SK-N-SH (cell line): ENCODE results near the gene LARGE1. TPM values are rescaled to one million over a fixed set of nuclear protein-coding genes. Genes with fewer than 3 reads are reported as not detected.

Experiments
- CTCF ChIA-PET: fragments of 300-600, 350-600 bp; formaldehyde crosslinking; extraction: SDS; loops from one replicate; lab custom pipeline; 2021; lab: Yijun Ruan, JAX
- POLR2A ChIA-PET: fragments of 350-600 bp; sonication (Branson Sonifier 250); formaldehyde crosslinking; extraction: SDS; loops from one replicate; lab custom pipeline; 2020; ENCODE audit warnings: antibody characterized with exemption, inconsistent platforms; lab: Yijun Ruan, JAX
- DNase-seq: peaks from one replicate; pipeline ENCODE4 v3.0.0; 2012
- H2AFZ ChIP-seq: fragments of 200-600 bp; sonication (generic); 2 replicates; pipeline ENCODE4 v1.8.1; 2016; ENCODE audit warnings: antibody characterized with exemption, mild to moderate bottlenecking, low read depth
- H3F3A ChIP-seq: fragments of 200-600 bp; sonication (generic); replicated peaks from 2 replicates; pipeline ENCODE3; 2016; ENCODE audit warnings: antibody characterized with exemption, mild to moderate bottlenecking; ENCODE audit not compliant: insufficient read depth
- H3K27ac ChIP-seq, 2 experiments: fragments of 200-500 bp in 1 of 2; fragments of 200-600 bp in 1 of 2; sonication (Bioruptor generic) in 1 of 2; sonication (generic), shearing (Covaris generic) in 1 of 2; 2 replicates each; pipeline versions ENCODE4 v1.5.1 to v1.6.1; 2014 to 2016; ENCODE audit warnings: low read depth in 2 of 2, inconsistent platforms in 1 of 2, low read length in 1 of 2, mild to moderate bottlenecking in 1 of 2, mixed read lengths in 1 of 2
- H3K27me3 ChIP-seq: fragments of 200-600 bp; sonication (generic), shearing (Covaris generic); 2 replicates; pipeline ENCODE4 v1.6.1; 2016; ENCODE audit warnings: mixed run types; ENCODE audit not compliant: insufficient read depth
- H3K36me3 ChIP-seq, 2 experiments: fragments of 200-500 bp in 1 of 2; fragments of 200-600 bp in 1 of 2; sonication (Bioruptor generic) in 1 of 2; sonication (generic) in 1 of 2; replicated peaks in 1 of 2; 2 replicates each; pipeline versions ENCODE3 to v1.5.1; 2014 to 2016; ENCODE audit warnings: low read length in 1 of 2, mild to moderate bottlenecking in 1 of 2; ENCODE audit not compliant: insufficient read depth in 2 of 2, control insufficient read depth in 1 of 2
- H3K4me1 ChIP-seq, 2 experiments: fragments of 200-500 bp in 1 of 2; fragments of 200-600 bp in 1 of 2; sonication (Bioruptor generic) in 1 of 2; sonication (generic), shearing (Covaris generic) in 1 of 2; 2 replicates each; pipeline versions ENCODE4 v1.5.1 to v1.6.1; 2014 to 2016; ENCODE audit warnings: low read depth in 1 of 2, low read length in 1 of 2, mixed run types in 1 of 2; ENCODE audit not compliant: insufficient read depth in 2 of 2, control insufficient read depth in 1 of 2
- H3K4me2 ChIP-seq: fragments of 200-600 bp; sonication (generic), shearing (Covaris generic); 2 replicates; pipeline ENCODE4 v1.6.1; 2017; ENCODE audit warnings: mixed run types
- H3K4me3 ChIP-seq, 2 experiments: fragments of 200-500 bp in 1 of 2; fragments of 200-600 bp in 1 of 2; sonication (Bioruptor generic) in 1 of 2; sonication (generic), shearing (Covaris generic) in 1 of 2; 2 replicates each; pipeline versions ENCODE4 v1.5.1 to v1.8.1; 2014 to 2016; ENCODE audit warnings: low read depth in 2 of 2, inconsistent platforms in 1 of 2, low read length in 1 of 2, mild to moderate bottlenecking in 1 of 2, mixed read lengths in 1 of 2, moderate library complexity in 1 of 2
- H3K79me2 ChIP-seq: fragments of 200-600 bp; sonication (generic); 2 replicates; pipeline ENCODE4 v1.8.1; 2017; ENCODE audit warnings: mild to moderate bottlenecking; ENCODE audit not compliant: insufficient read depth
- H3K9ac ChIP-seq: fragments of 200-600 bp; sonication (generic); 2 replicates; pipeline ENCODE4 v1.6.1; 2017; ENCODE audit warnings: mixed run types
- H3K9me2 ChIP-seq: fragments of 200-600 bp; sonication (generic); 2 replicates; pipeline ENCODE4 v1.6.1; 2017; ENCODE audit warnings: mixed run types
- H3K9me3 ChIP-seq: fragments of 200-600 bp; sonication (generic); 2 replicates; pipeline ENCODE4 v1.6.1; 2017; ENCODE audit warnings: mixed run types, mild to moderate bottlenecking, moderate library complexity
- H4K20me1 ChIP-seq: fragments of 200-600 bp; sonication (generic); 2 replicates; pipeline ENCODE4 v1.6.1; 2017; ENCODE audit warnings: mild to moderate bottlenecking, mixed run types; ENCODE audit not compliant: insufficient read depth
- ELF1 ChIP-seq: IDR thresholded peaks from 2 replicates; pipeline ENCODE4 v1.4.0; 2012
- EP300 ChIP-seq, 2 experiments: IDR thresholded peaks; 2 replicates each; pipeline versions ENCODE4 v1.4.0 to v1.6.1; 2012; ENCODE audit warnings: borderline replicate concordance in 1 of 2, low read depth in 1 of 2, low read length in 1 of 2
- EZH2phosphoT487 ChIP-seq: fragments of 200-600 bp; sonication (generic); IDR thresholded peaks from 2 replicates; pipeline ENCODE4 v1.6.1; 2017; ENCODE audit warnings: low read depth, mixed run types, mild to moderate bottlenecking, antibody characterized with exemption, moderate library complexity, borderline replicate concordance
- FOXJ3 ChIP-seq: sonication (generic); formaldehyde crosslinking; IDR thresholded peaks from 2 replicates; pipeline ENCODE4 v1.5.1; 2020; ENCODE audit warnings: mild to moderate bottlenecking, missing genetic modification reagents
- GABPA ChIP-seq: IDR thresholded peaks from 2 replicates; pipeline ENCODE4 v1.4.0; 2012; ENCODE audit warnings: low read depth, mild to moderate bottlenecking
- GATA2 ChIP-seq: sonication (generic); formaldehyde crosslinking; IDR thresholded peaks from 2 replicates; pipeline ENCODE4 v1.5.0; 2020; ENCODE audit warnings: mild to moderate bottlenecking, missing genetic modification reagents
- MEF2A ChIP-seq: IDR thresholded peaks from 2 replicates; pipeline ENCODE4 v1.4.0; 2012; ENCODE audit warnings: low read depth, borderline replicate concordance
- MXI1 ChIP-seq: IDR thresholded peaks from 2 replicates; pipeline ENCODE4 v1.6.1; 2012; ENCODE audit warnings: mild to moderate bottlenecking, low read depth, low read length, improper control_type of control experiment
- NFIC ChIP-seq: IDR thresholded peaks from 2 replicates; pipeline ENCODE4 v1.4.0; 2012; ENCODE audit warnings: borderline replicate concordance
- NRF1 ChIP-seq: IDR thresholded peaks from 2 replicates; pipeline ENCODE4 v1.6.1; 2012; ENCODE audit warnings: low read depth, mild to moderate bottlenecking, low read length
- POLR2AphosphoS5 ChIP-seq: IDR thresholded peaks from 2 replicates; pipeline ENCODE4 v1.6.1; 2012; ENCODE audit warnings: low read depth, low read length
- RAD21 ChIP-seq: IDR thresholded peaks from 2 replicates; pipeline ENCODE4 v1.6.1; 2012; ENCODE audit warnings: mild to moderate bottlenecking, low read length
- RCOR1 ChIP-seq: fragments of 150-350 bp; IDR thresholded peaks from 2 replicates; pipeline ENCODE4 v1.6.1; 2017; ENCODE audit warnings: antibody characterized with exemption, low read length
- SMC3 ChIP-seq: IDR thresholded peaks from 2 replicates; pipeline ENCODE4 v1.6.1; 2012; ENCODE audit warnings: low read depth, low read length, improper control_type of control experiment
- TAF1 ChIP-seq: IDR thresholded peaks from 2 replicates; pipeline ENCODE4 v1.6.1; 2012; ENCODE audit warnings: low read depth, mild to moderate bottlenecking, low read length, moderate library complexity, borderline replicate concordance
- TCF12 ChIP-seq: IDR thresholded peaks from 2 replicates; pipeline ENCODE4 v1.4.0; 2012
- ZBTB33 ChIP-seq: IDR thresholded peaks from 2 replicates; pipeline ENCODE4 v1.4.0; 2012; ENCODE audit warnings: low read depth, borderline replicate concordance
- WGBS: methylation state at CpG from one replicate; pipeline ENCODE4 v1.1.6; 2017; ENCODE audit warnings: low lambda C conversion rate; 5-methylcytosine and 5-hydroxymethylcytosine counted together
- polyA plus RNA-seq, 3 experiments: library from polyadenylated mRNA; depleted of rRNA; stranded (reverse); fragments of >200 nt; gene quantifications; 2 replicates each; pipeline ENCODE4 v1.2.3, GENCODE V29; 2012
- TF ChIP-seq, protein P1 (sequence below): IDR thresholded peaks from 2 replicates; pipeline ENCODE4 v1.6.1; 2012; ENCODE audit warnings: mild to moderate bottlenecking, low read depth, low read length, moderate library complexity
- TF ChIP-seq, protein P2 (sequence below): IDR thresholded peaks from 2 replicates; pipeline ENCODE4 v1.4.0; 2012; ENCODE audit warnings: low read depth
- TF ChIP-seq, protein P3 (sequence below): fragments of 150-350 bp; IDR thresholded peaks from 2 replicates; pipeline ENCODE4 v1.6.1; 2017; ENCODE audit warnings: antibody characterized with exemption, low read length, low read depth, borderline replicate concordance

The LARGE1 gene
- polyA plus RNA-seq, 1 of the 3 experiments (the other 2 are of a cell fraction), result 1.1 TPM

DNA sequence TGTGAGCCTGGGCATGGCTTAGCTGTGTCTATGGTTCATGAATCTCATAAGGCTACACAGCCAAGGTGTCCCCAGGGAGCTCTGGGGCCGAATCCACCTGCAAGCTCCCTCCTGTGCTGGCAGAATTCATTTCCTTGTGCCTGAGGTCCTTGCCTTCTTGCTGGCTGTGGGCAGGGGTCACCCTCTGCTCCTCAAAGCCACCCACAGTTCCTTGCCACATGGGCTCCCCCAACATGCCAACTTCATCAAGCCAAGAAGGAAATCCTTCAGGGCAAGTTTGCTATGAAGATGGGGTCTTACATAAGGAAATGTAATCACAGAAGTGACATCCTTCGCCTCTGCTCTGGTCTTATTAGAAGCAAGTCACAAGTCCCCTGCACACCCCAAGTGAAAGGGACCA lies 24.8 kb downstream of the LARGE1 start (continued):
- no peak for TF ChIP-seq EZH2phosphoT487
- no peak for TF ChIP-seq MEF2A
- TF ChIP-seq NFIC, result no peak
- no peak for TF ChIP-seq NRF1
- TF ChIP-seq, protein P1, sequence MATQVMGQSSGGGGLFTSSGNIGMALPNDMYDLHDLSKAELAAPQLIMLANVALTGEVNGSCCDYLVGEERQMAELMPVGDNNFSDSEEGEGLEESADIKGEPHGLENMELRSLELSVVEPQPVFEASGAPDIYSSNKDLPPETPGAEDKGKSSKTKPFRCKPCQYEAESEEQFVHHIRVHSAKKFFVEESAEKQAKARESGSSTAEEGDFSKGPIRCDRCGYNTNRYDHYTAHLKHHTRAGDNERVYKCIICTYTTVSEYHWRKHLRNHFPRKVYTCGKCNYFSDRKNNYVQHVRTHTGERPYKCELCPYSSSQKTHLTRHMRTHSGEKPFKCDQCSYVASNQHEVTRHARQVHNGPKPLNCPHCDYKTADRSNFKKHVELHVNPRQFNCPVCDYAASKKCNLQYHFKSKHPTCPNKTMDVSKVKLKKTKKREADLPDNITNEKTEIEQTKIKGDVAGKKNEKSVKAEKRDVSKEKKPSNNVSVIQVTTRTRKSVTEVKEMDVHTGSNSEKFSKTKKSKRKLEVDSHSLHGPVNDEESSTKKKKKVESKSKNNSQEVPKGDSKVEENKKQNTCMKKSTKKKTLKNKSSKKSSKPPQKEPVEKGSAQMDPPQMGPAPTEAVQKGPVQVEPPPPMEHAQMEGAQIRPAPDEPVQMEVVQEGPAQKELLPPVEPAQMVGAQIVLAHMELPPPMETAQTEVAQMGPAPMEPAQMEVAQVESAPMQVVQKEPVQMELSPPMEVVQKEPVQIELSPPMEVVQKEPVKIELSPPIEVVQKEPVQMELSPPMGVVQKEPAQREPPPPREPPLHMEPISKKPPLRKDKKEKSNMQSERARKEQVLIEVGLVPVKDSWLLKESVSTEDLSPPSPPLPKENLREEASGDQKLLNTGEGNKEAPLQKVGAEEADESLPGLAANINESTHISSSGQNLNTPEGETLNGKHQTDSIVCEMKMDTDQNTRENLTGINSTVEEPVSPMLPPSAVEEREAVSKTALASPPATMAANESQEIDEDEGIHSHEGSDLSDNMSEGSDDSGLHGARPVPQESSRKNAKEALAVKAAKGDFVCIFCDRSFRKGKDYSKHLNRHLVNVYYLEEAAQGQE, result no peak
- TF ChIP-seq, protein P2, sequence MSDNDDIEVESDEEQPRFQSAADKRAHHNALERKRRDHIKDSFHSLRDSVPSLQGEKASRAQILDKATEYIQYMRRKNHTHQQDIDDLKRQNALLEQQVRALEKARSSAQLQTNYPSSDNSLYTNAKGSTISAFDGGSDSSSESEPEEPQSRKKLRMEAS, result no peak
- no peak for TF ChIP-seq EP300 (IDR thresholded peaks at IDR 0.05; ENCODE audit: borderline replicate concordance in 1 of 2, low read depth in 1 of 2, low read length in 1 of 2)
- TF ChIP-seq FOXJ3 (CRISPR knock-in tag), result no peak

- Histone ChIP-seq H3K9me2 (no peaks in the 10 kb centered on the region), H2AFZ (no peak overlapping the region), H3K4me1 (peaks cover 0 to 4% of the 10 kb centered on the region in 2 experiments; a peak in 1 of 4 replicates), H3K36me3 (no peaks in the 10 kb centered on the region), H3K79me2 (no peaks in the 10 kb centered on the region), H4K20me1 (no peaks in the 10 kb centered on the region), H3K9ac (no peak overlapping the region), H3K27ac (no peak overlapping the region), H3K4me3 (no peak overlapping the region), H3K9me3 (no peaks in the 10 kb centered on the region), H3K4me2 (no peak overlapping the region), H3K27me3 (no peaks in the 10 kb centered on the region), H3F3A (no peaks in the 10 kb centered on the region)
- ChIA-PET POLR2A (no interaction called here), CTCF (interaction anchor here (1.0 kb wide), 1 partner anchor 592 kb away, joined by 5 read pairs; no protein-coding TSS in a partner anchor)
- 54% methylated on average over 2 of the region's 2 CpGs for WGBS
- no peak for TF ChIP-seq GATA2 (CRISPR knock-in tag)
- no peak for TF ChIP-seq SMC3
- no peak for TF ChIP-seq ZBTB33
- no peak for TF ChIP-seq TCF12
- TF ChIP-seq GABPA, result no peak
- TF ChIP-seq NFIC, result no peak
- no peak for TF ChIP-seq ELF1
- no peak for TF ChIP-seq RCOR1
- TF ChIP-seq, protein P2, result no peak
- no peak for TF ChIP-seq MEF2A
- no peak for TF ChIP-seq MXI1
- TF ChIP-seq, protein P3, sequence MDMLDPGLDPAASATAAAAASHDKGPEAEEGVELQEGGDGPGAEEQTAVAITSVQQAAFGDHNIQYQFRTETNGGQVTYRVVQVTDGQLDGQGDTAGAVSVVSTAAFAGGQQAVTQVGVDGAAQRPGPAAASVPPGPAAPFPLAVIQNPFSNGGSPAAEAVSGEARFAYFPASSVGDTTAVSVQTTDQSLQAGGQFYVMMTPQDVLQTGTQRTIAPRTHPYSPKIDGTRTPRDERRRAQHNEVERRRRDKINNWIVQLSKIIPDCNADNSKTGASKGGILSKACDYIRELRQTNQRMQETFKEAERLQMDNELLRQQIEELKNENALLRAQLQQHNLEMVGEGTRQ, result no peak
- TF ChIP-seq RAD21, result no peak
- TF ChIP-seq, protein P1, result no peak
- no peak for TF ChIP-seq NRF1
- no peak for TF ChIP-seq POLR2AphosphoS5
- TF ChIP-seq TAF1, result no peak
- TF ChIP-seq EZH2phosphoT487, result no peak
- DNase-seq, result no peak
These were observed 25.8 kb downstream of the LARGE1 start for GRCh38 chr22:33894515-33894914.
